HG03354 (cell line): ENCODE measurements around the gene PPFIBP1.
"Not testable (repeated sequence)": the region's sequence is repeated elsewhere in the genome, so short reads cannot be mapped to it uniquely, and the experiment has no call there.

ENCODE experiments used
- ATAC-seq: cut with Tn5 transposase; IDR thresholded peaks from one replicate; pipeline ENCODE4 v1.9.1; 2021; ENCODE audit warnings: mild to moderate bottlenecking; ENCODE audit not compliant: unreplicated experiment, poor library complexity, severe bottlenecking

PPFIBP1 gene

DNA sequence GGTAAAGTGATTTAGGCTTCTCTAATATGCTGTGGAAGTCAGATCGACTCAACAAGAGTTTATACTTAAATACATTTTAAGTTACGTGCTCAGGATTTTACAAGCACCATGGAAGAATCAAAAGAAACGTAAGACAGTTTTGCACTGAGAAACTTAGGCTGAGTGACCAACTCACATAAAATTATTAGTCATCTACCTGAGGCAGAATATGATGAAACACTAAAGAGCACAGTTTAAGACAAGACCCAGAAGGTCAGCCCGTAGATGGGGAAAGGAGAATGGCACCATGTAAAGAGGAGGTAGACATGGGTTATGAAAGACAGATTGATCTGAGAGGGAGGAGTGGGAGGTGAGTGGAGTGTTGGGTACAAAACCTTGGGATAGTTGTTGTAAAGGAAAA lies 118.4 kb downstream of the PPFIBP1 start:
- not testable (repeated sequence) for ATAC-seq

- ATAC-seq = not testable (repeated sequence)
Observed at GRCh38 chr12:27642892-27643291, 118.9 kb downstream of the PPFIBP1 start.

GRCh38 chr12:27644158-27644845 lies 120.3 kb downstream of the PPFIBP1 start:
- no peak for ATAC-seq

DNA sequence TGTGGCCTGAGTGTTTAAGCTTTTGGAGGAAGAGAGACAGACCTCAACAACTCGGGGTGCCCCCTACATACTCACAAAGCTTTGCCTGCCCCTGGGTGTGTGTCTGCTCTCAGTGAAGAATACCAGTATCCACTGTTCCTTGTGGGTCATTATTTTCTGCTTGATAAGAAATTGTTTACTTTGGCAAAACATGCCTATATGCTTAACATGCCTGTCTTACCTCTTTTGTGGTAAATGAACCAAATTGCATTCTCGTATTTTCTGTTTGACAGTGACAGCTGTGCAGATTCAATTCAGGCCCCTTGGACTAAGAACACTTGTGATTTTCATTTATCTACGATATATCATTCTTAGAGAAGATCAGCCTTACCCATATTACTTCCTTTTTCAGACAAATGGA lies 121.7 kb downstream of the PPFIBP1 start:
- ATAC-seq = no peak

DNA sequence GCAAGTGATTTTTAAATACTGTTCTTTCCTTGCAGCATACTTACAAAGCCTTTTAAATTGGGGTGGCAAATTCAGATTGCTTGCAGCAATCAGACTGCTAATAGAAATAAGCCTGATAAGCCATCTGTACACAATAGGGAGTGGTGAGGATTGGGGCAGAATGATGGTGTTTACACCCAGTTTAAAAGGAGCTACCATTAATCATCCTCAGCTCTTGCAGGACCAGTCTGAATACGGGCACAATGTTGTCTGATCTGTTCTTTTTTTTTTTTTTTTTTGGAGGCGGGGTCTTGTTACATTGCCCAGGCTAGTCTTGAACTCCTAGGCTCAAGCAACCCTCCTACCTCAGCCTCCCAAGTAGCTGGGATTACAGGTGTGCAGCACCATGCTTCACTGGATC lies 122.1 kb downstream of the PPFIBP1 start:
- ATAC-seq = no peak

GRCh38 chr12:27650011-27650410 lies 126.0 kb downstream of the PPFIBP1 start:
- no peak for ATAC-seq

GRCh38 chr12:27651201-27651600 lies 127.2 kb downstream of the PPFIBP1 start:
- ATAC-seq = no peak

- ATAC-seq = no peak
Observed at GRCh38 chr12:27652174-27652763, 128.3 kb downstream of the PPFIBP1 start.

DNA sequence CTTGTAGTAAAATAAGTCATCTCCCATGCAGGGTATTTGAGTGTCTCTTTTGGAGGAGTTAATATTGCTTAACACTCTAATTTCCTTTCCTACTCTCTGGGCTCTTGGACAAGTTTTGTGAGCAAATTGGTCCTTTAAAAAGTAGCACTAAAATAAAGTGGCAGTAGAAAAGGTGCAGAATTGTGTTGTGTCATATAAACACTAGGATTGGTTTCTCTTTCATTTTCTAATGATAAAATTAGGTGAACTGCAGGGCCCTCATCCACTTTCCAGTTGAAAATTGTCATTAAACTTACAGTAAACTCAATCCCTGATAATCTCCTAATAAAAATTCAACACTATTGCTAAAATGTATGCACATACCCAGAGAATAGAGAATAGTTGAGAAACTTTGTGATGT lies 129.7 kb downstream of the PPFIBP1 start:
- no peak for ATAC-seq

GRCh38 chr12:27655476-27655875 lies 131.5 kb downstream of the PPFIBP1 start:
- peak; percentile 70 for ATAC-seq

DNA sequence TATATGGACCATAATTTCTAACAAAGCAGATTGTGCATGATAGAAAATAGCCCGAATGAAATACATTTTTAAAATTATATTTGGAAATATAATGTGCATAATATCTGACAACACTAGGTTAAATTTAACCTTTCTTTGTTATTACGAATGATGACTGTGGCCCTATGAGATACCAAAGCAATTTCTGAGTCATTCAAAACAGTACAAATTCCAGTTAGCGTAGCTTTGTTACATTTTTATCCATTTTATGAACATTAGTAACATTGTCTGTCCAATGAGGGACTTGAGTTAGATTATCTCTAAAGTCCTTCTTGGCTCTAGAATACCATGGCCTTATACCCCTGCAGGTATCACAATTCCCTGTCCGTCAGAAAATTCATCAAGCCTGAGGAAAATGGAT lies 133.3 kb downstream of the PPFIBP1 start:
- ATAC-seq = no peak

DNA sequence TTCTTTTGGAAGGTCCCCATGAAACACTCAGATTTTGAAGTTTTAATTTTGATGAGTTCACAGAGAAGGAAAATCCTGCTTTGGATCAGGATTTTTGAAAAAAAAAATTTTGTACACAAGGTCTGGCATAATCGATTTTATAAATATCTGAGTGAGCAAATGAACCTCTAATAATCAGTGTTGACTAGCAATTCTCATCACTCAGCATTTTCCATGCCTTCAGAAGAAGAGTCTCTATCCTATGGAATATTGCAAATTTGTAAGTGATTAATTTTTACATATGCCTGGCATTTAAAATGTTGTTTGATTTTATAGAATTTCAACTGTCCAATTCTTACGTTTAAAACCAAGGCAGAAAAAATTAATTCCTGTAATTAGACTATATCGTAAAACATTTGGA lies 141.7 kb downstream of the PPFIBP1 start:
- ATAC-seq = no peak

DNA sequence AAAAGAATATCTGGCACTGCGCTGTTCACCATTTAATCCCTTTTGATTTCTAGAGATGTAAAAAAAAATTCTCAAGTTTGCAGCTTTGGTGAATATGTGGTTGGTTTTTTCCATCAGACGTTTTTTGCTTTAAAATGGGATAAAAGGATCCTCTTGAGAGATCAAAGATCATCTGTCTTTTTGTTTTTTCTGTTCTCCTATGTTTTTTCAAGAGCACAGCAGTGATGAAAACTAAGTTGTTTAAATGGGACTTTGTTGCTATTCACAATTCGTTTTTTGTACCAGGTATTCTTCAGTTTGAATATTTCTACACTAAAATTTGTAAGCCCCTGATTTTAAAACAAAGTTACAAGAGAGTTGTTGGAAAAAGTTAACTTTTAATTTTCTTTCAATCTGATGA lies 142.5 kb downstream of the PPFIBP1 start:
- no peak for ATAC-seq

- no peak for ATAC-seq
Observed at GRCh38 chr12:27667540-27667939, 143.5 kb downstream of the PPFIBP1 start.

GRCh38 chr12:27672051-27672450 lies 148.0 kb downstream of the PPFIBP1 start:
- no peak for ATAC-seq

DNA sequence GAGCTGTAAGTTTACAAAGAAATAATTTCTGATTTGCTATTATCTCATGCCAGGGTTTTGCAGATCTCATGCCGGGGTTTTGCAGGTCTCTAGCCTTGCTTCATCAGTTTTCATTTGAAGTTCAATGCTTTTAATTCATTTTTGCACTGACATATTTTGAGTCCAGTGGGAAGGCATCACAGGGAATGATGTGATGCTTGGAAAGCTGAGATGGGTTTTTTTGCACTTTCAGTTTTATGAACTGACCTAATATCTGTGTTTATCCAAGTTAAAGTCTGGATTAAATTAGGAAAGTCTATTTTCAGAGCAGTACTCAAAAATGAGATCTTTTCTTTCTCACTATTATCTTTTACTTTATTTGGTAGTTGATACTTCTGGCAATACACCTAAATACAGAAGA lies 148.6 kb downstream of the PPFIBP1 start:
- ATAC-seq = no peak

GRCh38 chr12:27673101-27673718 lies 149.2 kb downstream of the PPFIBP1 start:
- no peak for ATAC-seq

GRCh38 chr12:27674989-27675388 lies 151.0 kb downstream of the PPFIBP1 start:
- no peak for ATAC-seq

GRCh38 chr12:27680619-27681018 lies 156.6 kb downstream of the PPFIBP1 start:
- no peak for ATAC-seq

GRCh38 chr12:27682534-27682933 lies 158.5 kb downstream of the PPFIBP1 start:
- no peak for ATAC-seq

GRCh38 chr12:27685274-27685673 lies 161.3 kb downstream of the PPFIBP1 start:
- ATAC-seq = no peak
